Esophagus squamous epithelium (tissue), 5 donors: ENCODE results near the gene BCS1L. TPM values are rescaled to one million over a fixed set of nuclear protein-coding genes. Genes with fewer than 3 reads are reported as not detected.

Source experiments
- DNase-seq: peaks from one replicate; lab custom pipeline; 2025; lab: John Stamatoyannopoulos, UW
- H3K27ac ChIP-seq, 4 donors: fragments of 200-600 bp; sonication (generic); one replicate each; pipeline ENCODE4 v1.5.1; 2016 to 2019; ENCODE audit warnings: mild to moderate bottlenecking in 1 of 4
- H3K27me3 ChIP-seq, 4 donors: fragments of 200-600 bp; sonication (generic); 1 replicate in 3 of 4; 2 replicates in 1 of 4; pipeline versions ENCODE4 v1.5.1 to v1.6.0; 2017 to 2021; ENCODE audit warnings: antibody characterized with exemption in 1 of 4
- H3K36me3 ChIP-seq, 3 donors: fragments of 200-600 bp; sonication (generic); one replicate each; pipeline ENCODE4 v1.5.1; 2016 to 2019
- H3K4me1 ChIP-seq, 3 donors: fragments of 200-600 bp; sonication (generic); one replicate each; pipeline ENCODE4 v1.5.1; 2017 to 2019
- H3K4me3 ChIP-seq, 4 donors: fragments of 200-600 bp; sonication (generic); 1 replicate in 3 of 4; 2 replicates in 1 of 4; pipeline ENCODE4 v1.5.1; 2016 to 2019; ENCODE audit warnings: mild to moderate bottlenecking in 2 of 4, moderate library complexity in 1 of 4
- H3K9me3 ChIP-seq, 3 donors: fragments of 200-600 bp; sonication (generic); one replicate each; pipeline ENCODE4 v1.5.1; 2016 to 2019
- POLR2A ChIP-seq, 4 donors: fragments of 450-650 bp; IDR thresholded peaks; one replicate each; pipeline ENCODE4 v1.6.1; 2017; ENCODE audit warnings: antibody characterized with exemption in 4 of 4, mild to moderate bottlenecking in 4 of 4, moderate library complexity in 3 of 4
- WGBS, 2 donors: methylation state at CpG; one replicate each; pipeline ENCODE4 v1.1.5; 2018; 5-methylcytosine and 5-hydroxymethylcytosine counted together
- intact Hi-C: fragments of 100-400 bp; cut with DNase I; formaldehyde crosslinking; loops from one replicate; pipeline ENCODE4 v1.15.0; 2022
- total RNA-seq, 4 donors: library from RNA; depleted of rRNA; stranded (reverse); fragments of >200 nt; gene quantifications; one replicate each; pipeline ENCODE4 v1.1.0, GENCODE V29; 2016
- TF ChIP-seq, protein P1 (sequence below), 6 experiments: fragments of 450-650 bp in 4 of 6; fragments of 200-600 bp in 2 of 6; sonication (generic) in 2 of 6; IDR thresholded peaks; one replicate each; pipeline ENCODE4 v1.5.1; 2016 to 2019; ENCODE audit warnings: antibody characterized with exemption in 6 of 6, mild to moderate bottlenecking in 4 of 6, moderate library complexity in 4 of 6
- donor health status: DM: yes; HTN: yes; CAD: no.

Gene BCS1L, protein sequence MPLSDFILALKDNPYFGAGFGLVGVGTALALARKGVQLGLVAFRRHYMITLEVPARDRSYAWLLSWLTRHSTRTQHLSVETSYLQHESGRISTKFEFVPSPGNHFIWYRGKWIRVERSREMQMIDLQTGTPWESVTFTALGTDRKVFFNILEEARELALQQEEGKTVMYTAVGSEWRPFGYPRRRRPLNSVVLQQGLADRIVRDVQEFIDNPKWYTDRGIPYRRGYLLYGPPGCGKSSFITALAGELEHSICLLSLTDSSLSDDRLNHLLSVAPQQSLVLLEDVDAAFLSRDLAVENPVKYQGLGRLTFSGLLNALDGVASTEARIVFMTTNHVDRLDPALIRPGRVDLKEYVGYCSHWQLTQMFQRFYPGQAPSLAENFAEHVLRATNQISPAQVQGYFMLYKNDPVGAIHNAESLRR
- total RNA-seq, result 10 to 100 TPM; 29.9 to 34.0 (median 30.6) TPM

DNA sequence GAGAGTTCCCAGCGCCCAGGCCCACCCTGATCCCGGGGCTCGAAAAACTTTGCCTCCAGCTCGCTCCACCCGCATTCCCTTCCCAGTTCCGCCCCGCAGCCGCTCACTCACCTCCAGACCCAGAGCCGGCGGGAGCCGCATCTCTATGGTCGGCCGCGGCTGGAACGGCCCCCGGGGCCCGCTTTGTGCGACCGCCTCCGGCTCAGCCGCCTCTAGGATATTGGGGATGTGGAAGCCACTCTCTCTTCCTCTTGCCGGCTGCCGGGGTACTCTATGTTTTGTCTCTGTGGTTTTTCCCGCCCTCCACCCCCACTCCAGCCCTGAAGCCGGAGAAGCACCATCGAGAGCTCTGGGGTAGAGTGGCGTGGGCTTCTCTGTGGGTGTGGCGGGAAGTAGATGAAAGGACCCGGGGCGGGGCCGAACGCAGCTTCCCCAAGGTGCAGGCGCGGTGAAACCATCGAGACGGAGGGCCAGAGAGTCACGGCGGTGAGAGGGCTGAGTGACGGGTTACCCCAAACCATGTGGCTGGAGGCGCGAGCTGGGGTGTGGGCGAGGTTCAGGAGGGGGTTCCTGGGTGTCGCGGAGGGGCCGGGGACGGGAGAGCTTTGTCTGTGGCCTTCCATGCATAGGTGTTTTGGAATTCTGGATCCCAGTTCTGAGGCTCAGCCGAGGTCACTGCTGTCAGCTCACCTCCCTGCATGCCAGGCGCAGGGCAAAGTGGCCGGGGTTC lies at the start of gene BCS1L, which contains the start of gene ZNF142:
Gene BCS1L (plus strand): TSS at position 426 of the 730 bp plus-strand sequence. CDS start 1,305 bp downstream, outside the sequence.
Gene ZNF142 (minus strand): TSS at position 366 of the 730 bp plus-strand sequence. CDS start 3,194 bp downstream, outside the sequence.
- TF ChIP-seq POLR2A (IDR thresholded peaks at IDR 0.05), result peak in 3 of 4 donors; percentile 17 to 58 (median 49)
- TF ChIP-seq, protein P1, sequence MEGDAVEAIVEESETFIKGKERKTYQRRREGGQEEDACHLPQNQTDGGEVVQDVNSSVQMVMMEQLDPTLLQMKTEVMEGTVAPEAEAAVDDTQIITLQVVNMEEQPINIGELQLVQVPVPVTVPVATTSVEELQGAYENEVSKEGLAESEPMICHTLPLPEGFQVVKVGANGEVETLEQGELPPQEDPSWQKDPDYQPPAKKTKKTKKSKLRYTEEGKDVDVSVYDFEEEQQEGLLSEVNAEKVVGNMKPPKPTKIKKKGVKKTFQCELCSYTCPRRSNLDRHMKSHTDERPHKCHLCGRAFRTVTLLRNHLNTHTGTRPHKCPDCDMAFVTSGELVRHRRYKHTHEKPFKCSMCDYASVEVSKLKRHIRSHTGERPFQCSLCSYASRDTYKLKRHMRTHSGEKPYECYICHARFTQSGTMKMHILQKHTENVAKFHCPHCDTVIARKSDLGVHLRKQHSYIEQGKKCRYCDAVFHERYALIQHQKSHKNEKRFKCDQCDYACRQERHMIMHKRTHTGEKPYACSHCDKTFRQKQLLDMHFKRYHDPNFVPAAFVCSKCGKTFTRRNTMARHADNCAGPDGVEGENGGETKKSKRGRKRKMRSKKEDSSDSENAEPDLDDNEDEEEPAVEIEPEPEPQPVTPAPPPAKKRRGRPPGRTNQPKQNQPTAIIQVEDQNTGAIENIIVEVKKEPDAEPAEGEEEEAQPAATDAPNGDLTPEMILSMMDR (IDR thresholded peaks at IDR 0.05), result peak in 1 of 6 experiments; percentile 17
- peak within 1 kb of the TSS; percentile 68 to 93 (median 88) for H3K4me3 ChIP-seq
- H3K27ac ChIP-seq, result peak within 1 kb of the TSS; percentile 68 to 89 (median 85)
- no peaks in the 10 kb centered on the region for H3K27me3 ChIP-seq
- H3K36me3 ChIP-seq, result peaks cover 8 to 66% (median 25%) of the 10 kb centered on the region in 3 donors
- intact Hi-C loops, result loop anchor here (10.0 kb wide), 1 partner anchor 255 kb away; no protein-coding TSS in a partner anchor
- peak; percentile 58 for DNase-seq
- H3K9me3 ChIP-seq, result no peaks in the 10 kb centered on the region
- H3K4me1 ChIP-seq, result peaks cover 10 to 29% (median 17%) of the 10 kb centered on the region in 3 donors
- WGBS, 2 donors, result 0% methylated on average over 9 of the region's 49 CpGs; no CpG with 5 or more reads in 1 of the 2 donors

GRCh38 chr2:218615868-218616315 lies 43.6 kb upstream of the BCS1L start:
- no peaks in the 10 kb centered on the region for H3K9me3 ChIP-seq
- intact Hi-C loops, result no loop called here
- no peak for DNase-seq
- H3K27ac ChIP-seq, result peak overlapping the region in 3 of 4 donors; percentile 65 to 81 (median 76)
- WGBS, 2 donors, result 47 to 65% methylated on average over 2 to 4 of the region's 6 CpGs
- TF ChIP-seq POLR2A (IDR thresholded peaks at IDR 0.05), result no peak
- TF ChIP-seq, protein P1 (IDR thresholded peaks at IDR 0.05), result no peak
- H3K4me3 ChIP-seq, result no peak overlapping the region
- no peaks in the 10 kb centered on the region for H3K27me3 ChIP-seq
- peaks cover 0 to 8% (median 0%) of the 10 kb centered on the region in 3 donors for H3K36me3 ChIP-seq
- H3K4me1 ChIP-seq, result peaks cover 0 to 5% (median 0%) of the 10 kb centered on the region in 3 donors

DNA sequence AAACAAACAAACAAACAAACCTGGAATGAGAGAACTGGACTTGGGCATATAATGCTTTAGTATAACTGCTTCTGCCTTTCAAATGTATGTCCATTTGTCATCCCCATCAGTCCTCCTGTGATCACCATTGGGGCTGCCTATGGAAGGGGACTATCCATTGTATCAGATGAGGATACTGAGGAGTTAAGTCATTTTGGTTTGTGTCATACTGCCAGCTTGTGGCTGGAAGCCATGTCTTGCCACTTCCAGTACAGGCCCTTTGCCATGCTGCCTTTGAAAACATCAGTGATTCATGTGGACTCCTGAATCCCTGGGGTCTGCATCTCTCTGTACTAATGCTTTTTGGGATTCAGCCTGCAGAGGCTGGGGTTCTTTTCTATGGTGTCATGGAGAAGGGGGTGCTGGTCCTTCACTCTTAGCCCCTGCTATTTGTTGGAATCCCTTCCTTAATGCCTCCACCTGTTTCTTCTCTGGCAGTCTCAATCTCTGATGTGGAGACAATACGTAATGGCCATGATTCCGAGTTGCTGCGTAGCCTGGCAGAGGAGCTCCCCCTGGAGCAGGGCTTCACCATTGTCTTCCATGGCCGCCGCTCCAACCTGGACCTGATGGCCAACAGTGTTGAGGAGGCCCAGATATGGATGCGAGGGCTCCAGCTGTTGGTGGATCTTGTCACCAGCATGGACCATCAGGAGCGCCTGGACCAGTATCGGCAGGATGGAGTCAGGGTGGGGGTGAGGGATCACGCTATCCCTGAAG lies 41.2 kb upstream of the BCS1L start:
- Histone ChIP-seq H3K9me3 (no peaks in the 10 kb centered on the region), H3K27me3 (no peaks in the 10 kb centered on the region), H3K27ac (no peak overlapping the region), H3K4me3 (no peak overlapping the region), H3K4me1 (no peaks in the 10 kb centered on the region), H3K36me3 (peaks cover 0 to 8% (median 0%) of the 10 kb centered on the region in 3 donors)
- 93 to 94% methylated on average over 4 to 7 of the region's 9 CpGs for WGBS, 2 donors
- intact Hi-C loops, result no loop called here
- no peak for DNase-seq
- TF ChIP-seq, protein P1 (IDR thresholded peaks at IDR 0.05), result no peak
- no peak for TF ChIP-seq POLR2A (IDR thresholded peaks at IDR 0.05)

DNA sequence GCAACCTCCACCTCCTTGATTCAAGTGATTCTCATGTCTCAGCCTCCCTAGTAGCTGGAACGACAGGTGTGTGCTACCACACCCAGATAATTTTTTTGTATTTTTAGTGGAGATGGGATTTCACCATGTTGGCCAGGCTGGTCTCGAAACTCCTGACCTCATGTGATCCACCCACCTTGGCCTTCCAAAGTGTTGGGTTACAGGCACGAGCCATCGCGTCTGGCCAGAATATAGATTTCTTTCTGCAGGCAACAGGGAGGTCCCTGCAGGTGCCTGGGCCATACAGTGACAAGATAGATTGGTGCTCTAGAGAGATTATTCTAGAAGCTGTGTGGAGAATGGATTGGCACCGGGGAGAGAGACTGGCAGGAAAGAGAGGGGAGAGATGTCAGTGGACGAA lies 38.5 kb upstream of the BCS1L start:
- Histone ChIP-seq H3K27ac (no peak overlapping the region), H3K4me1 (no peaks in the 10 kb centered on the region), H3K27me3 (no peaks in the 10 kb centered on the region), H3K9me3 (no peaks in the 10 kb centered on the region), H3K4me3 (no peak overlapping the region), H3K36me3 (peaks cover 0 to 8% (median 0%) of the 10 kb centered on the region in 3 donors)
- intact Hi-C loops, result no loop called here
- TF ChIP-seq POLR2A (IDR thresholded peaks at IDR 0.05), result no peak
- TF ChIP-seq, protein P1 (IDR thresholded peaks at IDR 0.05), result no peak
- no peak for DNase-seq
- WGBS, 2 donors, result 69 to 75% methylated on average over 7 of the region's 7 CpGs
